NB4 (cell line): Measurements from ENCODE around the gene BRD3.

Source experiments
- MAX ChIP-seq: IDR thresholded peaks from 2 replicates; pipeline ENCODE4 v1.6.1; 2011; ENCODE audit warnings: low read depth, low read length
- MYC ChIP-seq: IDR thresholded peaks from 2 replicates; pipeline ENCODE4 v1.6.1; 2011; ENCODE audit warnings: low read depth, low read length
- POLR2A ChIP-seq: IDR thresholded peaks from 2 replicates; pipeline ENCODE4 v1.6.1; 2011; ENCODE audit warnings: mild to moderate bottlenecking; ENCODE audit not compliant: insufficient read length; ENCODE audit errors: extremely low read depth
- TF ChIP-seq, protein P1 (sequence below): IDR thresholded peaks from one replicate; pipeline ENCODE4 v1.5.1; 2012; ENCODE audit warnings: low read depth, low read length

DNA sequence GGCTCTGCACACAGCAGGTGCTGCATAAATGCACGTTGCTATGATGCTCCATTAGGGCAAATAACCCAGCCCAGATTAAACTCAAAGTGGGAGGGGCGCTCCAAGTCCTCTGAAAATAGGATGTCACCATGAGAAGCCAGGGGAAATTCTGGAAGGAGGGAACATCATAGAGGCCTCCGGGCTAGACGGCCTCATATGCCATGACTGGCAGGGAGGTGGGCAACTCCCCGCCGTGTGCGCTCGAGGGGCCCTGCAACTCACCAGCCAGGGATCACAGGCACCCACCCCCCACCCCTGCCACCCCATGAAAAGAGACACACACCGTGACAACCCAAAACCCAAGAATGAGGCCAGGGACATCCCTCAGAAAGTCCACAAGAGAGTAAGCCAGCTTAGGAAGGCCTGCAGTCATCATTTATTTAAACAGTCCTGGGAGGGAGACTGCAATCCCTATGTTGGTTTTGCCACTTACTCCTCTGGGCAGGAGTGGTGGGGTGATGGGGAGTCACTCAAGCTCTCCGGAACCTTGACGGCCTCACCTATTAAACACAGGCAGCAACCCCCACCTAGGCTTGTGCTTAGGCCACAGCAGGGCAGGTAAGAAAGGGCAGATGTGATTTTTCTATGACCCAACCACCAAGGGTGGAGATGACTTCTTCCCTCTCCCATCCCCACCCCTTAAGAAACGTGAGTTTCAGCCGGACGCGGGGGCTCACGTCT, 79.7 kb downstream of the BRD3 start:
- TF ChIP-seq, protein P1, sequence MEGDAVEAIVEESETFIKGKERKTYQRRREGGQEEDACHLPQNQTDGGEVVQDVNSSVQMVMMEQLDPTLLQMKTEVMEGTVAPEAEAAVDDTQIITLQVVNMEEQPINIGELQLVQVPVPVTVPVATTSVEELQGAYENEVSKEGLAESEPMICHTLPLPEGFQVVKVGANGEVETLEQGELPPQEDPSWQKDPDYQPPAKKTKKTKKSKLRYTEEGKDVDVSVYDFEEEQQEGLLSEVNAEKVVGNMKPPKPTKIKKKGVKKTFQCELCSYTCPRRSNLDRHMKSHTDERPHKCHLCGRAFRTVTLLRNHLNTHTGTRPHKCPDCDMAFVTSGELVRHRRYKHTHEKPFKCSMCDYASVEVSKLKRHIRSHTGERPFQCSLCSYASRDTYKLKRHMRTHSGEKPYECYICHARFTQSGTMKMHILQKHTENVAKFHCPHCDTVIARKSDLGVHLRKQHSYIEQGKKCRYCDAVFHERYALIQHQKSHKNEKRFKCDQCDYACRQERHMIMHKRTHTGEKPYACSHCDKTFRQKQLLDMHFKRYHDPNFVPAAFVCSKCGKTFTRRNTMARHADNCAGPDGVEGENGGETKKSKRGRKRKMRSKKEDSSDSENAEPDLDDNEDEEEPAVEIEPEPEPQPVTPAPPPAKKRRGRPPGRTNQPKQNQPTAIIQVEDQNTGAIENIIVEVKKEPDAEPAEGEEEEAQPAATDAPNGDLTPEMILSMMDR: no peak
- TF ChIP-seq POLR2A (no peak), MAX (no peak), MYC (no peak)
